GM18951 (cell line): ENCODE data around the gene RPS3.
"Not testable (repeated sequence)": the region's sequence is repeated elsewhere in the genome, so short reads cannot be mapped to it uniquely, and the experiment has no call there.

Source experiments
- POLR2A ChIP-seq: IDR thresholded peaks from 4 replicates; pipeline ENCODE4 v1.6.1; 2011; ENCODE audit warnings: mild to moderate bottlenecking; ENCODE audit not compliant: insufficient read length, insufficient read depth; ENCODE audit errors: extremely low read depth
- in situ Hi-C: fragments of 300-500 bp; cut with MboI; formaldehyde crosslinking; loops from one replicate; pipeline ENCODE4 v1.12.0; 2022; ENCODE audit warnings: low sequenced_read_pairs, mixed read lengths, inconsistent platforms; ENCODE audit not compliant: unreplicated experiment

The RPS3 gene

DNA sequence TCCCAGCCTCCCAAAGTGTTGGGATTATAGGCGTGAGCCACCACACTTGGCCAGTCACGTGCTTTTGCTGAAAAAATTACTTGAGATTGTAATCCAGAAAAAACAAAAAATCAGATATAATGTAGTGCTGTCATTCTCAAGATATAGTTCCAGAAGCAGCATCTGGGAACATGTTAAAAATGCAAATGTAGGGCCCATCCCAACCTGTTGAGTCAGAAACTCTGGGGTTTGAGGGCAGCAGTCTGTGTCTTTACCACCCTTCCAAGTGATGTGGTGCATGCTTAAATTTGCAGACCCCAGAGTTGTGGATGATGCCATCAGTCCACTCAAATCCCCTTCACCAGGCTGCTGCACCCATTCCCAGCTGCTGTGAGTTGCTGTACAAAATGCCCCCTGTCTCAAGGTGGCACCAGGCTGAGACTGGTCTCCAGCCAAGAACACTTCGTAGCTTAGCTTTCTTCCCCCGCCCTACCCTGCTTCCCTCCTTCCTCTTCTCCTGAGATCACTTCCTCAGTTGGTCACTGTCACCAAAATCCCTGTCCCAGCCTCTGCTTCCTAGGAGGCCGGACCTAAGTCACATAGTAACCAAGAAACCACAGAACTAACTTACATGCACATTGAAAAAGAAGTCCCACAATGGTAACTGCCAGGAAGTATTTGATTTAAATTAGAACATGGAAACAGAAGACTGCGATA is 29.6 kb upstream of the RPS3 start:
- in situ Hi-C loops = no loop called here
- no peak for TF ChIP-seq POLR2A

DNA sequence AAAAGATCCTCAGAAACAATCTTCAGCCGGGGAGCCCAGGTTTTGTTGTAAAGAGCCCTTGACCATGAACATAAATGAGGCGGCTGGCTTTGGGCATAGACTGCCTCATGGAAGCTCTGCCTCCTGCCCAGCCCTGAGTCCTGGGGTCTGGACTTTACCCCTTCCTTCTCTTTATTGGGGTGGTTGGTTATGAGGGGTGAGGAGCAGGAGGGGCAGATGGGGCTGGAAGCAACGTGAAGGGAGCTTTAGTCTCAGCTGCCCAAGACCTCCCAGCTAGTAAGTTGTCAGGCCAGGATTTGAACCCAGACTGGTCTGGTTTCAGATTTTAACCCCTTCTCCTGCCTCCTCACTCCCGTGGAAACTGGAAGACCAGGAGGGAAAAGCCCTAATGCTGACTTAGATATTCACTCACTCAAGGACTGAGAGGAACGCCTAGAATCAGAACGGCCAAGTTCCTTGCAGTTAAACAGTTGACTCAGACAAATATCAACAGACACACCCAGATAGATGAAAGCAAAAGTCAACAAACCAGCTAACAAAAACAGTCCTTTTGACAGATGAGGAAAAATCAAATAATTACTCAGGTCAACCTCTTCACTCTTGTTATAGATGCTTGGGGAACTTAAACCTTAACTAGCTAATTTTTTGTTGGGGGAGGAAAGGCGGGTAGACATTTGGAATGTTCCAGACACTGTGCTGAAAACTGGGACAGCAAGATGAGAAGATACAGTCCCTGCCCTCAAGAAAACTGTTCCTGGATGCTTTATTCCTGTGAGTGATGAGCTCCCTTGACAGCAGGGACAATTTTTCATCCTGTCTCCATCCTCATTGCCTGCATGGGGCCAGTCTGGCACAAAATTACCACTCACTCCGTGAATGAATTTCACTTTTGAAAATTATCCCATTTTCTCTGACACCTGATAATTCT is 27.1 kb upstream of the RPS3 start:
- in situ Hi-C loops = no loop called here
- no peak for TF ChIP-seq POLR2A

DNA sequence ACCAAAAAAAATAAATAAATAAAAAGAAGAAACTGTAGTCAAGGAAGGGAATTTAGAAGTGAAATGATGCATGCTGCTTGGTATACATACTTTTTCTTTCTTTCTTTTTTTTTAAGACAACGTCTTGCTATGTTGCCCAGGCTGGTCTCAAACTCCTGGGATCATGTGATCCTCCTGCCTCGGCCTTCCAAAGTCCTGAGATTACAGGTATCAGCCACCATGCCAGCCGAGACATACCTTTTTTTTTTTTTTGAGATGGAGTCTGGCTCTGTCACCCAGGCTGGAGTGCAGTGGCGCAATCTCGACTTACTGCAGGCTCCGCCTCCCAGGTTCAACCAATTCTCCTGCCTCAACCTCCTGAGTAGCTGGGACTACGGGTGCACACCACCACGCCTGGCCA is 26.1 kb upstream of the RPS3 start:
- no peak for TF ChIP-seq POLR2A

DNA sequence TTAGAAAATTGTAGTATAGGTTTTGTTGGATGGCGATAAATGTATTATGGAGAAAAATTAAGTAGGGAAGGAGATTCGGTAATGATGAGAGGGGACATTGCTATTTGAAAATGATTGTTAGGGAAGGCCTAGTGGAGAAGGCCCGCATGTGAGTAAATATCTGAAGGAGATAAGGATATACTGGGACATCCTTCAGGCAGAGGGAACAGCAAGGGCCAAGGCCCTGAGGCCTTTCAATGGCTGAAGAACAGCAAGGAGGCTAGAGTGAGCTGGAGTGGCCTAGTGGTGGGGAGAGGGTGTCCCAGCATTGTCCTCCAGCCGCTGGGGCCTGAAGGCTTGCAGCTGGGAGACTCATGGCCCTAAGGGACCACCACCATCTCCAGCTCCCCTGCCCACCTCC is 24.7 kb upstream of the RPS3 start:
- in situ Hi-C loops = no loop called here
- TF ChIP-seq POLR2A = no peak

More for the DNA sequence above, 26.1 kb upstream of the RPS3 start:
- in situ Hi-C loops = no loop called here

DNA sequence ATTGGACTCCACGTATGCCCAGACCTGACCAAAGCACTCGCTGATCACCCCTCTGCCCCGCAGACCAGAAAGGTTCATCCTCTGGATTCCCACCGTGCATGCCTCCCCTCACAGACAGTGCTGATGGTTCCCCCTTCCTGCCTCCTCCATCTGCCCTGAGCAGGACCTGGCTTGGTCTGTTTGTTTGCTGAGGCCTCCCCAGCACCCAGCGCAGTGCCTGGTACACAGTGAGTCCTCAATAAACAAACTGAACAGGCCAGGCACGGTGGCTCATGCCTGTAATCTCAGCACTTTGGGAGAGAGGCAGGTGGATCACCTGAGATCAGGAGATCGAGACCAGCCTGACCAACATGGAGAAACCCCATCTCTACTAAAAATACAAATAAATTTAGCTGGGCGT is 23.7 kb upstream of the RPS3 start:
- TF ChIP-seq POLR2A = no peak
- in situ Hi-C loops = no loop called here

DNA sequence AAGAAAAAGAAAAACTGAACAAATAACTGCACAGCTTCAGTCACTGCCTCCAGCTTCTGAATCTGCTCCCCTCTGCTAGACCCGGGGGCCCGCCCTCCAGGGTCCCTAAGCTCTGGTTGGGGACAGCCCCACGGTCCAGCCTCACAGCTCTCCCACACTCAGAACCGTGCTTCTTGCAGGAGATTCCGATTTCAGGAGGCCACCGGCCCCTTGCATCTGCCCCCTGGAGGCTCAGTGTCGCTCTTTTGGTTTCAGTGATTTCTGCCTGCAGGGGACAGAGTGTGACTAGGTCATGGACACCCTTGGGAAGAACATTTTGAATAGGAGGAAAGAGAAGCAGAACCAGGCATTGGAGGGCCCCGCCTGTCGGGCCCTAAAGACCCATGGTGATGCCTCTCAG is 23.1 kb upstream of the RPS3 start:
- no peak for TF ChIP-seq POLR2A
- in situ Hi-C loops = no loop called here

DNA sequence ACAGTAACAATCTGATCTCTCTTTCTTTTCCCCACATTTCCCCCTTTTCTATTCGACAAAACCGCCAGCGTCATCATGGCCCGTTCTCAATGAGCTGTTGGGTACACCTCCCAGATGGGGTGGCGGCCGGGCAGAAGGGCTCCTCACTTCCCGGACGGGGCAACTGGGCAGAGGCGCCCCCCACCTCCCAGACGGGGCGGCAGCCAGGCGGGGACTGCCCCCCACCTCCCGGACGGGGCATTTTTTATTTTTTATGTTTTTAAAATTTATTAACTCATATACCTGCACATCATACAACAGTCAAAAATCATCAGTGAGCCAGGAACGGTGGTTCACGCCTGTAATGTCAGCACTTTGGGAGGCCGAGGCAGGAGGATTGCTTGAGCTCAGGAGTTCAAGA is 20.5 kb upstream of the RPS3 start:
- in situ Hi-C loops = not testable (repeated sequence)

DNA sequence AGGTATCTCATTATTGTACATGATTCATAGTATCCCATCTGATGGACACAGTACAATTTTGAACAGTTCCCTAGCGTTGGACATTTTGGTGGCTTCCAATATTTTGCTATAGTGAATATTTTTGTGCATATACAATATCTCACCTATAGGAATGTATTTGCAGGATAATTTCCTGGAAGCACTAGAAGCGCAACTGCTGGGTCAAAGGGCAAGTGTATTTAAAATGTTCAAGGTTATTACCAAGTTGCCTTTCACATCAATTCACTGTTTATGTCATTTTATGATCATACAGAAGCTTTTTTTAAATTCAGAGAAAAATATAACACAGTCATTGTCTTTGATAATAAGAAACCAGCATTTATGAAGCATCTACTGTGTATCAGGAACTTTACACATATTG is 19.1 kb upstream of the RPS3 start:
- no peak for TF ChIP-seq POLR2A
- in situ Hi-C loops = loop anchor here (5.0 kb wide), 1 partner anchor 103 kb away; no protein-coding TSS in a partner anchor

DNA sequence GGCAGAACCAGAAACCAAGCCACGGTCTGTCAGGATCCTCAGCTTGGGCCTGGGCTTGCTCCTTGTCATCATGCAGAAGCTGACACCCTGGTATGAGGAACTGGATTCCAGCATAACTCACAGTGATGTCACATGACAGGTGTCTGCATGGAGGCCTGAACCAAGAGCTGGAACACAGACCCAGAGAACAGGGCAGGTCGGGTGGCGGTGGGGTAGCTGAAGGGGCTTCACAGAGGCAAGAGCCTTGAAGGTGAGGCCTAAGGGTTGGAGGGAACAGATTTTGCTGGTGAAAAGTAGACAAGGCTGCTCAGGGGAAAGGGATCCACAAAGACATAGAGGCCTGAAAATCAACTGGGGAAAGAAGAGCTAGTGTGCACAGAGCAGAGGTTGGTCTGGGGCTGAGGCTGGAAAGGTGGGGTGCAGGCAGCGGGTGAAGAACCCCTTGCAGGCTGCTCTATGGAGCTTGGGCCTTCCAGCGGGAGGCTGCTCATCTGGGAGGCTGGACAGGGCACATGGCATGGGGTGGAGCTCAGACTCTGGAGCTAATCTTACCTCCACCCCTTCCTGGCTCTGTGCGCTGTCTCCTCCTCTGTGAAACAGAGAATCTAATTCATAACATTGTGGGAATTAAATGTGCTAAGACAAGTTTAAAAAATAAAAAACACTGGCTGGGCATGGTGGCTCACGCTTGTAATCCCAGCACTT is 18.4 kb upstream of the RPS3 start:
- TF ChIP-seq POLR2A = no peak
- in situ Hi-C loops = loop anchor here (5.0 kb wide), 1 partner anchor 104 kb away; no protein-coding TSS in a partner anchor

DNA sequence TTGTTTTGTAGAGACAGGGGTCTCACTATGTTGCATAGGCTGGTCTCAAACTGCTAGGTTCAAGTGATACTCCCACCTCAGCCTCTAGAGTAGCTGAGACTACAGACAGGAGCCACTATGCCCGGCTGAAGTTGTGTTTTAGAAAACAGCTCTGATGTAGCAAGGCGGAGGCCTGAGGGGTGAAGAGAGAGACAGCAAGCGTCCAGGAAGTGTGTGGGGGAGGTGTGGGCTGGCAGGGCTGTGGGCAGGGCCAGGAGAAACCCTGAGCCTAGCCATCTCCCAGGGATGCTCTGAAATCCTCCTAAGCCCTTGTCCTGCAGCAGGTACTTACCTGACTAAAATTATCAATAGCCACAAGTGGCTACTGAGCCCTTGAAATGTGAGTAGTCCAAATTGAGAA is 16.1 kb upstream of the RPS3 start:
- in situ Hi-C loops = loop anchor here (5.0 kb wide), 1 partner anchor 106 kb away; no protein-coding TSS in a partner anchor
- TF ChIP-seq POLR2A = no peak

DNA sequence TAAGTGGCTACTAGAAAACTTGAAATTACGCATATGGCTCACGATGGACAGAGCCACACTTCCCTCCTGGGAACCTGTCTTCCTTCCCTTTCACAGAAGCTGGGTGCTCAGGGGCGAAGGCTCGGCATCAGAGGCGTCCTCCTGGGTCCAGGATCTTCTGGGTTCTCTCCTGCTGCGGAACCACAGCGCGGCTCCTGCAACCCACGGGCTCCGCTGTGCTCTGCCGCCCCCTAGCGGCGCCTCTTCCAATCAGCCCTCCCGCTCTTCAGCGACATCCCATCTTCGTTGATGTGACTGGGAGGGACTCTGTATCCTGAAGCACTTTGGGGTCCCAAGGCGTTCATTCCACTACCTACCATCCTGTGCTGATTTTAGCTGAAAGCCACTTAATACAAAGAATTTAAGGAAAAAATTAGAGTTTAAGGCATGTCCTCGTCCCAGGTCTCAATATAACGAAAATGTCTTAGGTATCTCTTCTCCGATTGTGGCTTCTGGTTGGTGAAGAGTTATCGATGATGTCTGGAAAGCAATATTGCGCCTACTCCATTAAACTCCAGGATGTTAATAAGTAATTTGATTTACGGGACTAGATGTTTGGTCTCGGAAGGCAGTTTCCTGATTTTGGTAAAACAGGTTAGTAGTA is 14.8 kb upstream of the RPS3 start:
- in situ Hi-C loops = loop anchor here (5.0 kb wide), 1 partner anchor 107 kb away; no protein-coding TSS in a partner anchor
- TF ChIP-seq POLR2A = no peak

DNA sequence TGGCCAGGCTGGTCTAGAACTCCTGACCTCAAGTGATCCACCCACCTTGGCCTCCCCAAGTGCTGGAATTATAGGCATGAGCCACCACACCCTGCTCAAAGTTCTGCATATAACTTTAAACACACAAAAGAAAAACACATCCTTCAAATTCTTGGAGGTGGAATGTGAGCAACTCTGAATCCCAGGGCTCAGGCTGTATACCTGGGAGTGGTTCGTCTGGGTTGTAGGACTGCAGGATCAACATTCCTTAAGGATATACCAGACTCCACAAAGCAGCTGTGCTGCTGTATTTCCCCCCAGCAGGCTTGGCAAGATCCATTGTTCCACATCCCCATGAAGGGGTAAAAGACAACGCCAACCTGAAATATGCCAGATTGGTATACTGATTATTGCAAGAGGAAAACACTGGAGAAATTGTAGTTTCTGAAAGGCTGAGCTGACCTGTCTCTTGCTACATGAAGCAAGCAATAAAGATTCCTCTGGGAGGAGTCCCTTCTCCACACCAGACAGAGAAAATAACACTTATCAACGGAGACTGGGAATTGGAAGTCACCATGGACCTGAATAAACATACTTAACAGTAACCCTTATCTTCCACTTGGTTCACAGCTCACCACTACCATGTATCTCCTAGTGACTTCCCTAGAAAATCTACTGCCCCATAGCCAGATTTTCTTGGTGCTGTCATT is 12.2 kb upstream of the RPS3 start:
- no peak for TF ChIP-seq POLR2A
- in situ Hi-C loops = no loop called here

DNA sequence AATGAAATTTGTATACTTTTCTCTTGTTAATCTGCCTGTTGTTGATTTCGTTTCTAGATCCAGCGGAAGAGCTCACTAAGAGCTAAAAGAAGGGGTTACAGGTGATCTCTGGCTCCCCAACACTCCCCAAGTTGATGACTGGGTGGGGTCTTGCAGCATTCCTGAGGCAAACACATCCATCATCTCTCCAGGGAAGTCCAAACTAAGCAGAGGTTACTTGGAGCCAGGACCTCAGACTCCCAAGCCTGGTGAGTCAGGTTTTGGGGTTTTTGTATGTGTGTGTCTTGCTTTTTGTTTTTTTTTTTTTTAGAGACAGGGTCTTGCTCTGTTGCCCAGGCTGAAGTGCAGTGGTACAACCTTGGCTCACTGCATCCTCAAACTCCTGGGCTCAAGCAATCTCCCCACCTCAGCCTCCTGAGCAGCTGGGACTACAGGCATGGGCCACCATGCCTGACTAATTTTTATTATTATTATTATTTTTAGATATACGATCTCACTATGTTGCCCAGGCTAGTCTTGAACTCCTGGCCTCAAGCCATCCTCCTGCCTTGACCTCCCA is 11.5 kb upstream of the RPS3 start:
- in situ Hi-C loops = no loop called here
- no peak for TF ChIP-seq POLR2A
